T-helper 2 cell treated with Interferon-gamma antibody and Interleukin-4, amounts not matched to agents 100 ng/mL and 5 ng/mL, for 36 hours (primary cell): Measurements from ENCODE around the gene NELFB. TPM values are rescaled to one million over a fixed set of nuclear protein-coding genes. Genes with fewer than 3 reads are reported as not detected.

ENCODE experiments used
- intact Hi-C: fragments of 100-400 bp; cut with micrococcal nuclease; formaldehyde crosslinking; loops from one replicate; pipeline ENCODE4 v1.15.1; 2023
- total RNA-seq: library from RNA; stranded (reverse); gene quantifications from 2 replicates; pipeline ENCODE4 v1.2.3, GENCODE V29; 2022

Gene NELFB
- total RNA-seq, 1 donor from 2014 or later, result 67.2 TPM

DNA sequence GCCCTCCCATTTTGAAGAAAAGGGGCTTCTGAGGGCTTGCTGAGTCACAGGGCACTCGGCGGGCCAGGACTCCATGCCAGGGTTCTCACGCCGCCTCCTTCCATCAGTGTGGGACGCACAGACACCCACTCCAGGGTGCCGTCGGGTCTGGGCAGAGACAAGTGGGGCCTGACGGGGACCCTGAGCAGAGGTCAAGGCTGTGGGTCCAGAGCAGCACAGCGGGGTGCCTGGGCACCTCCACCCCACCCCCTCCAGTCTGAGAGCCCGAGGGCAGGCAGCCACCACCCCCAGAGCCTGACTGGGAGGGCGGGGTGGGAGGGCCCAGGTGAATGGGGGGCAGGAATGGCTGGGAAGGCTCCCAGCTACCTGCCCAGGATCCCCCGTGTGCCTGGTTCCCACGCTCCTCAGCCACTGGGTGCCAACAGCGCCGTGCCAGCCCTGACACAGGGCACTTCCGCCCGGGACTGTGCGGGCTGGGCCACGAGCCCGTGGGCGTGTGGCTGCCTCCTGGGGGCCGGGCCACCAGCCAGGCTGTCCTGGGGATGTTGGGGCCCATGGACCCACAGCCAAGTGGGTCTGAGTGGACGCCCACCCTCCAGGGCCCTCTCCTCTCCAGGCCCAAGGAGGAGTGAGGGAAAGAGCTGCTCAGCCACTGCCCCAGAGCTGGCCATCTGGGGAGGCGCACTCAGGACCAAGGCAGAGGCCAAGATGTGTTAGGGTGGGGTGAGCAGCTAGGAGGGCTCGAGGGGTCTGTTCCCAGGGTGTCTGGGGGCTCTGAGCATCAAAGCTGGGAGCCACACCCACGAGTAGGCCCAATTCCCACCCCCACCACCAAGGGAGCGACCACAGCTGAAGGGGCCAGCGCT, 57.1 kb downstream of the NELFB start:
- intact Hi-C loops, result no loop called here

DNA sequence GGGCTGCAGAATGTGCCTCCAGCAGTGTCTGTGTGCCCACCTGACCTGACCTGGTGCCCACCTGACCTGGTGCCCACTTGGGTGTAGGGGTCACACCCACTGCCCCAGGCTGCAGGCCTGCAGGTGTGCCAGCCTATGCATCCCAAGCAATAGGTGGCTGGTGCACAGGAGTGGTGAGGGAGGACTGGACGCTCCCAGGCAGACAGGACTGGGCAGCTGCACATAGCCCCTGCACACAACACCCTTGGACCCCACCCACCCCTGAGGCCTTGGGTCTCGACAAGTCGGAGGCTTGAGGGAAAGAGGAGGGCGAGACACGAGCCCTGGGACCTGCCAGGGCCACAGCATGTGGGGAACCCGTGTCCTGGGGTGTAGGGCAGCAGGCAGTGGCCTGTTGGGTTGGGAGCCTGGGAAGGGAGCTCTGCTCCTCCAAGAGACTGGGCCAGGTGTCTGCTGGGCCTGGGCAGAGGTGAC, 57.8 kb downstream of the NELFB start:
- intact Hi-C loops, result no loop called here

DNA sequence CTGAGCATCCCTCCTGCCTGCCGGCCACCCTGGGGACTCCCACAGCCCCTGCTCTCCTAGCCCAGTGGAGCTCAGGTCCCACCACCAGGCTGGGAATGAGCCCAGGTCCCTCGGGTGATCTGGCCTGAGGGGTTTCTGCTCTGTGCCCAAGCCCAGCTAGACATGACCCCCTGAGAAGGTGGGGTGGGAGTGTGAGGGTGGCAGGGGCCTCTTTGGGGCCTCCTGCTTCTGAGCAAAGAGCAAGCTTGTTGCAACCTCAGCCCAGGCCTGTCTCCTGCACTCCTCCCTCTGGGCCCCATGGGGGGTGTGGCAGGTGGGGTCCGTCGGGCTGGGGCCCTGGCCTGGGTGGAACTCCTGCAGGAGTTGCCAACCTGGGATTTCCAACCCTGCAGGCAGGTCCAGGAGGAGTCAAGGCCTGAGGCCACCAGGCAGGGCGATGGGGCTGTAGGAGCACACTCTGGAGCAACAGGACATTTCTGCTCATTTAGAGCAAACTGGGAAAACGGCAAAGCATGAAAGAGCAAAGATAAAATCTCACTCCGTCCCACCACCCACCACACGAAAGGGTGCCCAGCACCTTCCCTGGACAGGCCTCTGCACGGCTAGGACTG, 58.3 kb downstream of the NELFB start:
- intact Hi-C loops, result no loop called here

DNA sequence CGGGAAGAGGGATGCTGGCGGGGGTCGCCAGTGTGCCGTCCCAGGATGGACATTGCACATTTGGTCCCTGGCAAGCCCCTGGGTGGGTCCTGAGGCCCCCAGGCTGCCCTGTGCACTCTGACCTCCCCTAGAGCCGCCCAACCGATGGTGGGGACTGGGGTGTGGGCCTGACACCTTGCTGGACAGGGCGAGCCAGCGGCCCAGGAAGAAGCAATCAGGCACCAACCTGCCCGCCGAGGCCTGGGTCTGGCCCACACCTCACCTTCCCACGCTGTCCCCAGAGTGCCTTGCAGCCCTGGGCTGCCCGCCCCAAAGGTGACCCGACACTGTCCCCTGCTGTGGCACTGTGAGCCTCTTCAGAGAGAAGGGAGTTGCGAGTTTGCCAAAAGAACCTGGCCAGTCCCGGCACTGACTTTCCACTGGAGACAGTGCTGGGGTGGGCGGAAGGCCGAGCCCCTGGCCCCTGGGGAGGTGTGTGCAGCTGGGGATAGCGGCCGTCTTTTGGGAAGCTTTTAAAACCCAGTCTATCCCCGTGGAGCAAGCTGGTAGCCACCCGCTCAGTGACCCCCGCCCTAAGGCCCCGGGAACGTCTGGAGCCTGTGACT, 58.9 kb downstream of the NELFB start:
- intact Hi-C loops, result no loop called here

DNA sequence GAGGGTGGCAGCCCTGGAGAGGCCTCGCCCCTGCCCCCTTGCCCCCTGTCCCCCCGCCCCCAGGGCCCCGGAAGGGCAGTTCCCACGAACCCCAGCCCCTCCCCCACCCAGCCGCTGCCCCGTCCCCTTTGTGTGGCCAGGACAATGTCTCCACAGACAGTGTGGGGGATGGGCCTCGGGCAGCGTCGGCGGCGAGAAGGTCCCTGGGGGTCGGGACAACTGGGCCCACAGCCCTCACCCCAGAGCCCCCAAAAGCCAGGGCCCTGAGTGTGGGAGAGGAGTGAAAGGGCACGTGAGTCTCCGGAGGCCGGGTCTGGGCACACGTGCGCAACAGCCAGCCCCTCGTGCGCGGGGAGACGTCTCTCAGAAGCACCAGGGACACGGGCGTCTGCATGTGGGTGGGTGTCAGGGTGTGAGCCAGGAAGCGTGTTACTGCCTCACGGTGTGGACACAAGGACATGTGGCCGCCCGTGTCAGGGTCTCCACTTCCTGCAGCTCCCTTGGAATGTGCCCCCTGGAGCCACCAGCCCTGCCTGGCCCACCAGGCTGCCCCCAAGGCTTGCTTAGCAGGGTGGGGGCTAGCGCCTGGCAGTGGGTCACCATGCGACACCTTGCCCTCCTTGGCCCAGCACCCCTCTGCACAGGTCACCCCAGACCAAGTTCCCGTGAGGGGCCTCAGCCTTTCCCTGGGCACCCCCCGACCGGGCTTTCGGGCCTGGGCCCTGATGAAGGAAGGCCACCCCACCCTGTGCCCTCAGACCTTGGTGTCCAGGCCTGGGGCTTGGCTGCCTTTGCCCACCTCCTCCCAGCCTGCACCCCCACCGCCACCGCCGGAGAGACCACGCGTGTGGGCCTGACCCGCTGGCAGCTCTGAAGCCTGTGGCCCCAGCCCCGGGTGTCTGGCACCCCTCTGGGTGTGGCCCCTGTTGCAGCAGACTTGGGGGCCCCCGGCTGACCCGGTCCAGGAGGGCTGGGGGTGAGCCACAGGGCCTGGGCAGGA, 59.7 kb downstream of the NELFB start:
- intact Hi-C loops, result no loop called here

DNA sequence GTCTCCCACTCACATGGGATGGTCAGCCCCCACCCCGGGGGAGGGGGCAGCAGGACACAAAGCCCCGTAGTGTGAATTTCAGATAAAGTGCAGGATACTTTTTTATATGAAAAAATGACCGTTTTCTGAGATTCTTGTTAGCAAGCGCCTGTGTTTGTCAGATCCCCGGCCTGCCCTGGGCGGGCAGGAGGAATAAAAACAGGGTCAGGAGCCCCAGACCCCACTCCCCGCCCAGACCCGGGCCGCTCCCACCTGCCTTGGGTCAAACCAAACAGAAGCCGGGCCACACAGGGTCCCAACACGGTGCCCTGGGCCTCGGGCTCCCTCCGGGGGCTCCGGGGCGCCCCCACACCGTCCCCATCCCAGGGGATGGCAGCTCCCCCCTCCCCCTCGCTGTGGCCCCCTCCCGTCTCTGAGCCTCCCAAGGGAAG, 60.5 kb downstream of the NELFB start:
- intact Hi-C loops, result no loop called here

DNA sequence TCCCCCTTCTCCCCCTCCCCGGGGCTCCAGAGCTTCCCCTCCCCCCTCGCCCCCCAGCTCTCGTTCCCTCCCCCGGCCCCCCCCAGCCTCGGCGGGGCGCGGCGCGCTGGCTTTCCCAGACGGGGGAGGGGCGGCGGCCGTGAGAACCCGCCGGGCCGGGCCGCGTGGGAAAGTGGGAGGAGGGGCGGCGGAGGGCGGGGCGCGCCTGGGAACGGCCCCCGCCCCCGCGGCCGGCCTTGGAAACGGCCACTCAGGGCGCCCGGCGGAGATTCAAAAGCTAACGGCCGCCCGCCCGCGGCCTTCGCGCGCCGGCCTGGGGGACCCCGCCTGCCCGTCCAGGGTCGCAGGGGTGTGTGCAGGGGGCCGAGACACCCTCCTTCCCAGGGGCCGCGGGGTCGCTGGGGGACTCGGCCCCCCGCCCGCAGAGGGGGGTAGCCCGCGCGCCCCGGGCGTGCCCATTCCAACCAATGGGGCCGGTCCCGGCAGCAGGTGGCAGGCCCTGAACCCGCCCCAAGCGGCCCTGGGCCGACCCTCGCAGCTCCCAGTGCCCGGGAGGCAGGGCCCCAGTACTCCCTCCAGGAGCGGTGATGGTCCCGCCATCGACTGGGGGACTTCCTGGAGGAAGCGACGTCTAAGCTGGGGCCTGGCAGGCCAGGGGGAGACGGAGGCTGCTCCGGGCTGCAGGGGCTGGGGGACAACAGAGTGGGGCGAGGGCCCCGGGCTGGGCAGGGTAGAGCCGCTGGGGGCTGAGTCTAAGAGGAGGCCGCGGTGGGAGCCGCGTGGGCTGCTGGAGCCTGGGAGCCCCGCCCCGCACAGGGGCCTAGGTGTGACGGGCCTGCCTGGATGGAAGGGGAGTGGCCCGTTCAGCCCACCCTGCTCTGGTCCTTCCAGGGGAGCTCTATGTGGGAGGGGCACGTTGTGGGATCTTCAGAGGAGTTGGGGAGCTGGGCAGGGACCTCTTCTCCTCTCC, 61.2 kb downstream of the NELFB start:
- intact Hi-C loops, result no loop called here

DNA sequence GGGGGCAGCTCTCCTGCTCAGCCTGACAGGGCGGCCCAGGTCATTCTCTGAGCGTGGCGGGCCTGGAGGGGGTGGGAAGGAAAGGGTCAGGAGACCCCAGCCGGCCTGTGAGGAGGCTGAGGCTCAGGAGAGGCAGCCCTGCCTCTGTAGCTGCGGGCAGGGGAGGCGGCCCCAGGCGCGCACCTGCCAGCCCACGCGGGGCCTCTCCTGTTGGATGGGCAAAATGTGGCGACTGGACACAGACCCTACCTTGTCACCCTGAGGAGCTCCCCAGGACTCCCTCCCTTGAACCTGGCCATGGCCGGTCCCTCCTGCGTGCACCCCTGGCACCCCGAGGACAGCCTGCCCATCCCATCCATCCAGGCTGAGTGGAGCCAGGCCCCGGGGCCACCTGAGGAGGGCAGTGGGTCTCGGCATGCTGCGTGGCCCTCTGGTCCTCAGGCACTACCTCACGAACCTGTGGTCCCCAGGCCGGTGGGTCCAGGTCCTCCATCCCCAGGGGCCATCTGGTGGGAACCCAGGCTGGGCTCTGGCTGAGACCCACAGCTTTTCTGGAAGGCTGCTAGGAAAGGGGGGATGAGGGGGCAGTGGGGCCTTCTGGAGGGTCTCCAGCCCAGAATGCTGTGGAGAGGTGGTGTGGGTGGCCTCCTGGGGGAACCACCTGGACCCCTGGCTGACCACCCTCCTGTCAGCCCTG, 62.0 kb downstream of the NELFB start:
- intact Hi-C loops, result no loop called here

DNA sequence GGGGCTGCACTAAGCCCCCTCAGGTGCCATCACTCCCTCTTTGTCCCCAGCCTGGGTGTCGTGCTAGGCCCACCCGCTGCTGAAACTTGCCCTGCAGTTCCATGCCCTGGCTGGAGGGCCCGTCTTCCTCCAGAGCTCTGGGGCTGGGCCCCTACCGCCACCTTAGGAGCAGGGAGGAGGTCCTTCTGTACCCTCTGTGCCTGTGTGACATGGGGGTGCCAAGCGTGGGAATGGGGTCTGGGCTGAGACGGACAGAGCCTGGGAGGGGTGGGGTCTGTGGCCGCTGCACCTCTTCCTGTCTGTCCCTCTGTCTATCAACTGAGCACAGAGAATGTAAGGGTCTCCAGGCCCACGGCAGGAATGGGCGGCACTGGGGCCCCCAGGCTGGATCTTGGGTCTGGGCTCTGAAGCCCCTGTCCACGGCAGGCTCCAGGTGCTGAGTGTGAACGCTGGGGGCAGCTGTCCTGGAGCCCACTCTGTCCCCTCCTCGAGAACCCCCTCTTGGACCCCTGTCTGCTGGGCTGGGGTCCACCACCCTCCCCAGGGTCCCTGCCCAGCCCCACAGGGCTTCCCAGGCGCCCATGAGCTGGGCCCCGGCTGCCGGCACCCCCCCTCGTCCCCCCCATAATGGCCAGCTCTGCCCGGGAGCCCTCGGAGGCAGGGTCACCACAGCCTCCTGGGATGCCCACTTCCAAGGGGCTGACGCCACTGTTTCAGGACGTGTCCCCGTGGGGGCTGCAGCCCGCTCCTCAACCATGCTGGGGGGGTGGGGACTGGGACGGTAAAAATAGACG, 62.8 kb downstream of the NELFB start:
- intact Hi-C loops, result no loop called here

DNA sequence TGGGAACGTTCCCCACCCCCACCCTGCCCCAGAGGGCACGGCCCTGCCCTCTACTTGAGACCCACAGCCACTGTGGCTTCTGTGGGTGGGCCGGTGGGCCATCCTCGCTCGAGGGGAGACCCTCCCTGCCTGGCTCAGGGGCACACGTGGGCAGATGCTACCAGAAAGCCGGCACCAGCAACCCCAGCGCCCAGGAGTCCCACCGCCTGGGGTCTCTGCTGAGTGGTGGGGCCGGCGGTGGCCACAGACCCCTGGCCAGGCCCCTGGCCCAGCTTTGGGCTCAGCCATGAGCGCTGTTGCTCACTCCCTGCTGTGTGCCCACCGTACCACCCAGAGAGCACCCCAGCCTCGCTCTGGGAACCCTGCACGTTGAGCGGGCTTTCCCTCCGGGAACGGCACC, 63.5 kb downstream of the NELFB start:
- intact Hi-C loops, result no loop called here

DNA sequence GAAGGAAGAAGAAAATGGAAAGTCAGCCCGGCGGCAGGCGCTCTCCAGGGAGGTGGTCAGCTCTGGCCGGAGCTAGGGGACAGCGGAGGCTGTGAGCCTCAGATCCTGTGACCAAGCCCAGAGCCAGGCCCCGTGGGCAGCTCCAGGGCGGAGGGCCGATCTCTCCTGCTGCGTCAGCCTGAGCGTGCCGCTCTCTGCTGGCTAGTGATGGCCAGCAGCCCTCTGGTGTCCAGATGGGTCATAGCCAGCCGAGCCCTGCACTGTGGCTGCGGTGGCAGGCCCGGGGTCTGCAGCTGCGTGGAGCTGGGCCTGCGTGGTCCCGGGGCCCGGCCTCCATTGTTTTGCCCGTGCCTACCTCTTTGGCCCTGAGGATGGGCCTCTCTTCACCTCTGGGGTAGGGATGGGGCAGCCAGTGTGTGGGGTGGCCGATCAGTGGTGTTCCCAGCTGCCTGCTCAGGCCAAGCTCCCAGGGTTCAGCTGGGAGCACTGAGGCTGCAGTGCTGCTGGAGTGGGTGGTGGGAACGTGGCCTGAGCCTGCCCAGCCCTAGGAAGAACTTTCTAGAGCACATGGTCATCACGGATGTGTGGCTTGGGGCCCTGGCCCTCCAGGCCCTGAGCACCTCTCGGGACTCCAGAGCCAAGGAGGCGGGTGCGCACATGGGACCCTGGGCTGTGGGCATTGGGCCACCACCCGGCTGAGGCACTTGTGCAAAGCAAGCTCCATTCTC, 64.0 kb downstream of the NELFB start:
- intact Hi-C loops, result no loop called here

DNA sequence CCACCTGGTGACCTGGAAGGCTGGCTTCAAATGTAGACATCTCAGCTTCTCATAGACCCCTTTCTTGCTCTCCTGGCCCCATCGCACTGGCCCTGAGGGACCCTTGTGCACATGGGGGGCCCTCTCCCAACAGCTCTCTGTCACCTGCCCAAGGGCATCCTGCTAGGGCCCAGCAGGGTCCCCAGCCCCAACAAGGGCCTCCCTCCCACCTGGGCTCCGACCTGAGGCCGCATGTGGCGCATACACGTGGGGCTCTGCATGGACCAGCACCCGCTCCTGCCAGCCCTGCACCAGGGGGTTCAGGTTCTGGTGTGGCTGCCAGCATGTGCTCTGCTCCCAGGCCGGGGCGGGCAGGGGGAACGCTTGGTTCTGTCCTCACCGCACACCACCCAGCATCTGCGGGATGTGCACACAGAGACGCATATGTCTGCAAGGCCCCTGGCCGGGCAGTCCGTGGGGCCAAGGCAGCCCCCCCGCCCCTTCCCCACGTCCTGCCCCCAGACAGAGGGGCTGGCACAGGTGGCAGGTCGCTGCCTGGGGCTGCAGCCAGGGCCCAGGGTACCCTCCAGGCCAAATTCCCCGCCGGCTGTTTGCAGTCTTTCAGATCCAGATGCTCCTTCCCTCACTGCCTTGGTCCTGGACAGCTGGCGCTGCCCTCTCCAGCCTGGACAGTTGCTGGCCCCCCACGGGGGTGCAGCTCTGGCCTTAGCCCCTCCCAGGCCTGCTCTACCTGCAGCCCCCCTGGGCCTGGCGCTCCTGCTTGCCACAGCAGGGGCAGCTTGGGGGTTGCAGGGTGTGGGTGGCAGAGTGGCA, 64.8 kb downstream of the NELFB start:
- intact Hi-C loops, result no loop called here

DNA sequence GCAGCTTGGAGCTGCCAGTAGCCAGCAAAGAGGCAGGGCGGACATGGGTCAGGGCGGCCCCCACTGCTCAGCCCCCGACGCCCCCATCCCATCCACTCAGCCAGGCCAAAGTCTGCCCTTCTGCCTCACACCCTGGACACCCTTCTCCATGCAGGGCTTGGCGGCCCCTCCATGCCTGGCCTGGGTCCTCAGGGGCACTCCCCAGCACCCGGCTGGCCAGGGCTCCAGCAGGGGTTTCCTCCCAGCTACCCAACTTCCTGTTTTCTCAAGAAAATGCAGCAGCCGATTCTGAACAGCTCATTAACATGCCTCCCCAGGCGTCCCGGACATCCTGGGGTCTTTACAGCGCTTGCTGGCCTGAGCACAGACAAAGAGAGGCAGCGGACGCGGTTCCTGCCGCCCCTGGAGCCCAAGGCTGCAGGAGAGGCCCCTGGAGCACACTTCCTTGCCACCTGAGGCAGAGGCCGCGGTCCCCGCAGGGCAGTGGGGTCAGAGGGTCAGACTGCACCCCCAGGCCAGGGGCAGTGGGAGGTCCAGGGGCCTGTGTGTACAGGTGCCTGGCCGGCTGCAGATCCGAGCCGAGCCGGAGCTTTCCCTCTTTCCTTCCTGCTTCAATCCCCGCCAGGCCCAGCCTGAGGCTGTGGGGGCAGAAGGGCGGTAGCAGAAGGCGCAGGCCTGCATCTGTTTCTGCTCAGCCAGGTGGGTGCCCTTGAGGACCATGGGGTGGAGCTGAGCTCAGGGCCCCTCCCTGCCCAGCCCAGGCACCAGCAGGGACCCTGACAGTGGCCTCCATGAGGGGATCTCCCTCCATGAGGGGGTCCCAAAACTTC, 65.6 kb downstream of the NELFB start:
- intact Hi-C loops, result no loop called here

DNA sequence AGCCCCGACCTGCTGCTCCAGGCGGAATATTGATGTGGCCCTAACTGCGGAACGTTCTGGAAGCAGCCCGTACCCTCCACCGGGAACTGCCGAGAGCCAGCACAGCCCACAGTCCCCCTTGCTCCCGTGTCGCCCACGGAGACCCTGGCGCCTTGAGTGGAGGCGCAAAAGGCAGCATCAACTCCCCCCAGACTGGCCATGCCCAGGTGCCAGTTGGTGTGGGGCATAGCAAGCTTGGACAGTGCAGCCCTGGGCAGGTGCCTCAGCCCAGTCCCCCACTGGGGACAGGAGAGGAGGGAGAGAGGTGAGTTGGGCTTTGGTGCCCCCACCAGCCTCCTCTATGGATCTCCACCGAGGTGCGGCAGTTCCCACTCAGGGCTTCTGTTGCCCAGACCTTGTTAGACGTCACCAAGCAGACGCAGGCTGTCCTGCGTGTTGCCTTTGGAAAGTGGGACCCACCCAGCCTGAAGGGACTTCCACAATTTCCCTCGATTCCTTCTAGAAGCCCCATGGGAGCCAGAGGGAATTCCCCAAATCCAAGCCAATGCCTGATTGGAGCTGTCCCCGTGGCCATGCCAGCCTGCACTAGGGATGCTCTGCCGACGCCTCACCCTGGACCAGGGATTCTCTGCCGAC, 66.7 kb downstream of the NELFB start:
- intact Hi-C loops, result no loop called here
